ENCODE results near the gene FBXL7.

Gene FBXL7

GRCh38 chr5:15501091-15501791 is 1.3 kb downstream of the FBXL7 start:
- DNase-seq (ENCODE audit: low read depth in 3 of 3) = no peak

DNA sequence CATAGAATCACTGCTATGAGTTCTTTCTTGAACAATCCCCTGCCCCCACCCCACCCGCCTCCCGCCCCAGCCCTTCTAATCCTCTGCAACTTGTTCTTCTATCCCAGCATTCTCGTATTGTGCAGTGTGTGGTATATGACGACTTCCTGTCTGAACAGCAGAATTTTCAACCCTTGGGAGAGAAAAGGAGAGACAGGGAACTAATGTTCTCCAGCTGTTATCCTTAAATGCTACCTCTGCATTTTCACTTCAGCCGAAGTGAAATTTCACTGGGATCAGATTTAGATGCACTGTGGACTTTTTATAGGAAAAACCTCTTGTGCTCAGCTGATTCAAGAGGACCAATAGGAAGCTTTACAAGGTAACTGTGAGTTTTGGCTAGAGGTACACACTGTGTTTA is 2.2 kb downstream of the FBXL7 start:
- no peak for DNase-seq (ENCODE audit: low read depth in 3 of 3)

GRCh38 chr5:15506146-15506545 is 6.2 kb downstream of the FBXL7 start:
- no peak for DNase-seq (ENCODE audit: low read depth in 3 of 3)

- no peak for DNase-seq (ENCODE audit: low read depth in 3 of 3)
Measured at GRCh38 chr5:15506897-15507296, 6.9 kb downstream of the FBXL7 start.

DNA sequence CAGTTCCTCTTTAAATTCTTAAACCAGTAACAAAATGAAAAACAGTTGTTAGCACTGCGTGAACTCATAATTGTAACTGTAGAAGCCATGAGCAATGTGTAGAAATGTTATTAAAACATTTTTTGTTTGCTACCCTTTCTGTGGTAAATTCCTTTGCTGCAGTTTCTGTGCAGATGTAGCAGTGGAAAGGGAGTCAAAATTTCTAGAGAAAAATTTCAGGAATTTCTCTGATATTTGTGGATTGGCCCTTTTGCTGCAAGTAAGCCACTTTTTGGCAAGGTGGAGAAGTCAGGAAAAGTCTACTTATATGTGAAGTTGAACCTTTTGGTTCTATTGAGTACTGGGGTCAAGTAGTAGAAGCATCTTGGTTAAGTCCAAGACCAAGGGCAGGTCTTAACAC is 10.1 kb downstream of the FBXL7 start:
- no peak for DNase-seq (ENCODE audit: low read depth in 3 of 3)

DNA sequence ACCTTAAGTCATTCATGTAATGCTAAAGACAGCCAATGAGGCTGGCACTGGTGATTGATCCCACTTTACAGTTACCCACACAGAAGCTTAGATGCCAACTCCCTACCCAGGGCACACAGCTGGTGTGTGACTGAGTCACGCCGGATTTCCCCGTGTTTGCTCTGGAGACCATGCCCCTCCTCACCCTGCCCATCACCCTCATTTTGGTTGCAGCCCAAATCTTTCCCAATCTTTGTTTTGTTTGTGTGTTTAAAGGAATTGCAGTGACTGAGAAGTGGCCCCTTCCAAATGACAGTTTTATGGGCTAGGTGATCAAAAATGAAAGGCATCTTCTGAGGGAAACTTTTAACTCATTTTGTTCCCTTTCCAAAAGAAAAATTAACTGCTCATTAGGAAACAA is 10.9 kb downstream of the FBXL7 start:
- no peak for DNase-seq (ENCODE audit: low read depth in 3 of 3)

DNA sequence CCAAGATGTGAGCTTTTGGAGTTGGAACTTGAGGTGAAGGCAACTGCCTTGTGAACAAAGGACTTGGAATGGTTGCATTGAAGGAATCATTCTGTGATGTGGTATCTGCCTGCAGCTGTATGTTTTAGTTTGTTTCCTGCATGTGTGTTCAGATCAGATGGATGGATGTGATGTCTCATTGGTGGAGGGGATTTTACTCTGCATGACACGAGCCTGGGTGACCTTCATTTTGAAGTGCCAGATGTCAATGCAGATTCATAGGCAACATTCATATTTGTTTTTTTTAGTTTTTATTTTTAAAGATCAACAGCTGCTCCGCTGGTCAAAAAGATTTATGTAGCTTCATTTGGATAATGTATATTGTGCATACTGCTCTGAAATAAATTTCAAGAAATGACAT is 13.5 kb downstream of the FBXL7 start:
- DNase-seq (ENCODE audit: low read depth in 3 of 3) = no peak

DNA sequence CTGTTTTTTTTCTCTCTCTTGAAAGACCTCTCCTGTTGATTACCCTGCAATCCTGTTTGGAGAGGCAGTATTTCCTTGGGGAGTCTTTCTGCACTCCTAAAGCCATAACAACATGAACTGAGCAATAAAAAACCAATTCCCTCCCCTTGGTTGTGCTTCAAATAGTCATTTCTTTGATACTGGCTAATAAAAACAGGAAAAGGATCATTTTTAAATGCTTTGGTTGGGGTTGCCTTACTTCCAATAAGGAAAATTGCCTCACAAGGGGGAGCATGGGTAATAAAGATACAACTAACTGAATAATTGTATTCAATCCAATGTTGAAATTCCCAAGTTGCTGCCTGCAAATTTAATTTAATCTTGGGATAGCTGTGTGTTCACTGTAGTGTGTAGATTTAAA is 13.9 kb downstream of the FBXL7 start:
- DNase-seq (ENCODE audit: low read depth in 3 of 3) = no peak

- DNase-seq (ENCODE audit: low read depth in 3 of 3) = no peak
Measured at GRCh38 chr5:15515229-15515628, 15.2 kb downstream of the FBXL7 start.

- DNase-seq (ENCODE audit: low read depth in 3 of 3) = no peak
Measured at GRCh38 chr5:15516486-15516885, 16.5 kb downstream of the FBXL7 start.

- no peak for DNase-seq (ENCODE audit: low read depth in 3 of 3)
Measured at GRCh38 chr5:15518786-15519185, 18.8 kb downstream of the FBXL7 start.

DNA sequence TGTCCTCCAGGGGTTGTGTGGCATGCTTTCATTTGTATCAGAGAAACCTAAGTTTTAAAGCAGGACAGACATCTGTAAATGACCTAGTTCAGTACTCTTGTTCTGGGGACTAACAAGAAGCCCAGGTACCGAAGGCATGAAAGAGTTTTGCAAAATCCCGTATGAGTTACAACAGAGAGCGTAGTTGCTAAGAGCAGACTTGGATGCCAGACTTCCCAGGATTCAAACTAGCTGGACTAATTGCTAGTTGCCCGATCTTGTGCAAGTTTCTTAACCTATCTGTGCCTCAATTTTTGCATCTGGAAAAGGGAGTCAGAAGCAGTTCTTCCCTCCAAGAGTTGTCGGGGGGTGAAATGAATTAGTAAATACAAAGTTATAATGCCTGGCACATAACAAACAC is 20.9 kb downstream of the FBXL7 start:
- DNase-seq (ENCODE audit: low read depth in 3 of 3) = no peak

DNA sequence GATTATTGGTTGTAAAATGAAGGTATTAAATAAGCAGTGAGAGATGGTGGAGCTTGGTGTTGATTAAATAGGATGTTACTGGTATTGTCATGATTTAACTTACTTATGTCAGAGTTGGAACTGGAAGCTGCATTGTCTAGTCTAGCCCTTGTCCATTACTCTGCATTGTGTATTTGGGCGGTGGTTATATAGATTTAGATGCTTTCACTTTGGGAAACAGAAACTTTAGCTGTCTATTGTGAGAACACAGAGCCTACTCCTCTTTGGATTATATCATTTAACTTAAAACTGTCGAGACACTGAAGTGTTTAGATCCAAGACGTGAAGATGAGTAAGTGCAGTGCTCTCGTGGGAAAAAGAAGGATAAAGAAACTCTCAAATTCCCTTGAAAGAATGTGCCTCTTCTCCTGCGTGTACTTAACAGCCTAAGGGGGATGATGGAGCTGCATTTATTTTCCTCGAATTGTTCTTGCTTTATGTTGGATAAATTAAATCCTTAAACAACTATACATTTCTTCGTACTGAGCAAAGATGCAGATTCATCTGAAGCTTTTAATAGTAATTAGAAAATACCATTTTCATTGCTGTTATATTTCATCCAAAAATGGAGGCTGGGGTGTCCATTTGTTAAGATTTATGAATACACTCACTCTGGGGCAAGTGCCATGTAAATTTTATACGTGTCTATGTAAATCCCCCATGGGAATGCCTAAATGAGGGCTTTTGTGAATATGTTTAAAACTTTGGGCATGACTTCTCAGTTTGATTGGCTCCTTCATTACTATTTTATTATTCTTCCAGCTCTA is 21.6 kb downstream of the FBXL7 start:
- DNase-seq (ENCODE audit: low read depth in 3 of 3) = no peak

GRCh38 chr5:15522187-15522520 is 22.2 kb downstream of the FBXL7 start:
- DNase-seq (ENCODE audit: low read depth in 3 of 3) = no peak

- DNase-seq (ENCODE audit: low read depth in 3 of 3) = no peak
Measured at GRCh38 chr5:15524712-15525111, 24.7 kb downstream of the FBXL7 start.

DNA sequence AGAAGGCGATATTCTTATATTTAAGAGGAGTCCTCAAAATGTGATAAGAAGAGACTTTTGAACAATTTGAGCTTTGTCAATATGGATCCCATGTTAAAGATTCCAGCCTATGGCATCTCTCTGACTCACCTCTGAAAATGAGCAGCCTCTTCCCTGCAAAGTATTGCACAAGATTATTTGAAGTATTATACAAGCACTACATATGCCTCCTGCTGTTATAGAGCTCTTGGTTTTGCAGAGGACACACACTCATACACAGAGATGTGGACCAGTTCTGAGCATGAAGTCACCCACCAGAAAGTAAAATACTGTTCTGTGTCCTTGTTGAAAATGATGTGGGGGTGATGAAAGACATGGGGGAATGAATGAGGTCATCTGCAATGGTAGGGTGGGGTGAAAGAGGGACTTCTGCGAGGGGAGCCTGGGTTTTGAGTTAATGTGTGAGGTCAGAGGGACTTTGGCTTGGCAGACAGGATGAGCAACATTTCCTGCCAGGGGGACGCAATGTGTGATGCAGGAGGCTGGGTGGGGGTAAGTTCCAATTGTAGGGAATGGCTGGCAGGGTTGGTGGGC is 25.8 kb downstream of the FBXL7 start:
- no peak for DNase-seq (ENCODE audit: low read depth in 3 of 3)

GRCh38 chr5:15526413-15526812 is 26.4 kb downstream of the FBXL7 start:
- DNase-seq (ENCODE audit: low read depth in 3 of 3) = no peak

- DNase-seq (ENCODE audit: low read depth in 3 of 3) = no peak
Measured at GRCh38 chr5:15528476-15528875, 28.5 kb downstream of the FBXL7 start.

DNA sequence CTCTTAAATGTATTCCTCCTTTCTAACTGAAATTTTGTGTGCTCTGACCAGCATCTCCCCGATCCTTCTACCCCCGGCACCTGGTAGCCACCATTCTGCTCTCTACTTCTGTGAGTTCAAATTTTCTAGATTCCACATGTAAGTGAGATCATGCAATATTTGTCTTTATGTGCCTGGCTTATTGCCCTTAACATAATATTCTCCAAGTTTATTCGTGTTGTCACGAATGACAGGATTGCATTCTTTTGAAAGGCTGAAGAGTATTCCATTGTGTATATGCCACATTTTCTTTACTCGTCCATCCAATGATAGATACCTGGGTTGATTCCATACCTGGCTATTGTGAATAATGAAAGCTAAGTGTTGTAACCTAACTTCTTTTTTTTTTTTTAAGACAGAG is 29.0 kb downstream of the FBXL7 start:
- no peak for DNase-seq (ENCODE audit: low read depth in 3 of 3)

GRCh38 chr5:15529821-15530220 is 29.8 kb downstream of the FBXL7 start:
- DNase-seq (ENCODE audit: low read depth in 3 of 3) = no peak

DNA sequence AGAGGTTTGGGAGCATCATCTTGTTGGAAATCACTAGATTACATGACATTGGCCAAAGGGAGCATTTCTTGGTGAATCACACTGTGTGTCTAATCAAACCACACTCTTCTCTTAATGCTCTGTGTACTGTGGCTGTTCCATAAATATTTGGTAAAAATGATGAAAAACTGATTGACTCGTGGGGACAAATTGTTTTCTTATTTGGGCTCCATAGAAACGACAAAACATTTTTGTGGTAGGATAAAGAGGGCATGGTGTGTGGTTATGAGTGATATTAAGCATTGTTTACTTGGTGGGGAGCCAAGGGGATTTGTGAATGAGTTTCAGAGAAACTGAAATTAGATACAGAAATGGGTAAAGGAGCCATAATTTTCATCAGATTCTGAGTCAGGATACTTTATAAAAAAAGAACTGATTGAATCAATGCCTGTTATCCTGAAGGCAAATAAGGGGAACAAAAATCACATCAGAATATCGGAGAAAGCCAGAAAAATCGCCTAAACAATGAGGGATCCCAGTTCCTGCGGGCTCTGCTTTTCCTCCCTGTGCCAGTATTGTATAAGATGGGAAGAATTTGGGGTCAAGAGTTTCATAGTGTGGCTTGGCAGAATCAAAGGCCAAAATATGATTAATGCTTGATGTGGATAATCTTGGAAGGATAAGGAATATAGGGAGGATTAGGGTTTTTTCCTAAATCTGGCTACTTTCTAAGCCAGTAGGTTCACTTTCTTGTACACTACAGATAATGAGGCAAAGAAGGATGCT is 33.3 kb downstream of the FBXL7 start:
- no peak for DNase-seq (ENCODE audit: low read depth in 3 of 3)

- DNase-seq (ENCODE audit: low read depth in 3 of 3) = no peak
Measured at GRCh38 chr5:15535938-15536337, 36.0 kb downstream of the FBXL7 start.

DNA sequence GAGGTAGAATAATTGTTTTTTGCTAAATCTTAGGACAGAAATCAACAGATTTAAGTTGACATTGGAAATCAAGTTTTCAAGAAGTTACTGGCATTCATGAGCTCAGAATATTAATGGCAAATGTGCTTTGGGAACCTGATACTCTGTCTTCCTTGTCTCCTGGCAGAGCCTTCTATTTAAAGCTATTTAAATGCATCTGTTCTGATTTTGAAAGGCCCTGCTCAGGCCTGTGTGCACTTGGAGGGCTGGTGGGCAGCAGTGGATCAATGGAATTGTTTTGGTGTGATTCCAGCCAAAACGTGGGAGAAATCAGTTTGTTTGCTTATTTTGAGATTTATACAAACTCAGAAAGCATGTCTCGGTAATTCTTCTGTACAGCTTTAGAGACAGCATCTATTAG is 38.5 kb downstream of the FBXL7 start:
- no peak for DNase-seq (ENCODE audit: low read depth in 3 of 3)
